Non-pigmented ciliary epithelial cell (primary cell): Measurements from ENCODE around the gene RYR1.
"Not testable (repeated sequence)": the region's sequence is repeated elsewhere in the genome, so short reads cannot be mapped to it uniquely, and the experiment has no call there.

Experiments
- DNase-seq: peaks from one replicate; pipeline ENCODE4 v3.0.0-alpha.2; 2010; ENCODE audit warnings: low read depth

The RYR1 gene

DNA sequence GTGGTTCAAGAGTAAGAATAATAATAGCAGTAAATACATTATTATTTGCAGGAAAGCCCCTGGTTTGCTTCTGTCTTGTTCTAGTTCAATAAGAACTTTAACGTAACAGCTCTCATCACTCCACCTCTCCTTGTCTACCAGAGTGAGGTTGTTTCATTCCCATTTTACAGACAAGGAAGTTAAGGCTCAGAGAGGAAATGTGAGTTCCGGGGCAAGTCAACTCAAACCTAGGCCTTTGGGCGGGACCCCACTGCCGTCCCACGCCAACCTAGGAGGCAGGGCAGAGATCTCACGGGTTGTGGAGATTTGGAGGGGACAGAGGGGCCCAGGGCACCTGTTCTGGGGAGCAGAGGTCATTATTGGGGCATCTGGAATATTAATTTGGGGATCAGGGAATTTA lies 182.8 kb downstream of the RYR1 start:
- no peak for DNase-seq

DNA sequence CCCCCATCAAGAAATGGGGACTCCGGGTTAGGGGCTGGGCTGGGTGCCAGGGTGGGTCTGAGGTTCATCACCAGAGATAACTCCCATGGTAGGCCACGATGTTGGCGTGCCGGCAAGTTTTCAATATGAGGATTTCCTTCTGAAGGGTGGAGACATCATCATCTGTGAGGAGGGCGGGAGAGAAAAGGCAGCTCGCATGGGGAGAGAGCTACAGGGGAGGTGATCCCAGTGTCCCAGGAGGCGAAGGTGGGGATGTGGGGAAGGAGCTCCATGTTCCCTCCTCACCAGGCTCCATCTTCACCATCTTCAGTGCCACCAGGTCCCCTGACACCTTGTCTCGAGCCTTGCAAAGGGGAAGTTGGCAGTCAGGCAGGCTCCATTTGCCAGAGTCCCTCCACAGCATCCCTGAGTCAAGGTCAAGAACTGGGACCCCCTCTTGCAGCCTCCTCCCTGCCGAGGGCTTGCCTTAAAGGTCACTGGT lies 183.8 kb downstream of the RYR1 start:
- DNase-seq, result no peak

DNA sequence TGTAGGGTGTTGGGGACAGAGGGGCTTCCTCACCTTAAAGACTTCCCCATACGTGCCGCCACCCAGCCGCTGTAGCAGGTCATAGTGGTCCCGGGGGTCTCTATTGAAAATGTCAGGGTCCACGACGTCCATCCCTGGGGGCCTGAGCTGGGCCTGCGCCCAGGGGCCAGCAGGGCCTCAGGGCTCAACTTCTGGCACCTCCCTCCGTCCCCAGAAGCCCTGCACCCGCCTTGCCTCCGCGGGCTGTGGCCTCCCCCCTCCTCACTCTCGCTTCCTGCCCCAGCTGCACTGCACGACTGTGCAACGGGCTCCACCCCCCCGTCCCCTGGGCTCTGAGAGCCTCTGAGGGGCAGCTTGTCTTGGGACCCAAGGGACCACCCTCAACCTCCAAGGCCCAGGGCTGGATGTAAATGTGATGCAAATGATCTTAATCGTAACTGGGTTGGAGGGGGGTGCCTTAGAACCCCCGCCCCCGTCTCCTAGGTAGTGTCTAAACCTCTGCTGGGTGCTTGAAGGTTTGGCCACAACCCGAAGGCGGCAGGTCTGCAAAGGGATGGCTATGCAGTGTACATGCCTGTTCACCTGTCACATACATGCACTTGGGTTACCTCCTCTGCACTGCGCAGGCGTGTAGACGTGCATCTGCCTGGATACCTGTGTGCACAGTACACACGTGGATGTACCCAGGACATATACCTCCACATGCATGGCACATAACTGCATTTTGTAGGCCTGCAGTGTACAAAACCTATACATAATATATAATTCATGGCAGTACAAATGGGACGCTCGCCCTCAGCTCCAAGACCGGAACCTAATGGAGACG lies 184.5 kb downstream of the RYR1 start, which contains the start of gene MAP4K1:
MAP4K1 (minus strand) TSS at position 190 of the 826 bp plus-strand sequence; CDS start at position 132, 58 bp downstream.
- no peak for DNase-seq

DNA sequence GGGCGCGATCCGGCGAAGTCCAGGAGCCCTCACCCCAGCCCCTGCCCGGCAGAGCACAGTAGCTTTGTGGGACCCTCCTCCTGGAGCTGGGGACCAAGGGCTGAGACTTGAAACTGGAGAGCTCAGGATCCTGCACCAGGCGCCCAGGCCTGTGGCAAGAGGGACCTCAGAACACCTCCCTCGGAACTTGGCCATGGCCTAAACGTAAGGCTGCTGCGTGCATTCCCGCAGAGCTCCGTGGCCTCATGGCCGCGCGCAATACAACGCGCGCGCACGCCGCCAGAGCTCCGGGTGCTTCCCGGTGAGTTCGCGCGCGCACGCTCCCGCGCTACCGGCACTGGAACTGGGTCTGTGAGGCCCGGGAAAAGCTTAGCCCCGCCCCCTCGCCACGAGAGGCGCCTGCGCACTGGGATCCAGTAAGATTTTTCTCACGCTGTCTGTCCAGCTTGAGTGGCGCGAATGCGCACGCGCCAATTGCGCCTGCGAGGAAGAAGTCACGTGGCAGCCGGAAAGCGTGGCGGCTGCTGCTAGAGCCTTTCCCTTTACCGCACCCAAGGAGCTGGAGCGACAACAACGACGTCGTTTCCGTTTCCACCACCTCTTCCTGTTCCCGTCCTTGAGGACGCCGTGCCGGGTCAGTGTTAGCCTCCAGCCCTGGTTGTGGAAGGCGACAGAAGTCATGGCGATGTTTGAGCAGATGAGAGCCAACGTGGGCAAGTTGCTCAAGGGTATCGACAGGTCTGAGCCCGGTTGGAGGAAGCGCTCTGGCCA lies 185.3 kb downstream of the RYR1 start, which contains the start of gene EIF3K:
EIF3K (plus strand) TSS at position 599 of the 771 bp plus-strand sequence; CDS start at position 680, 81 bp downstream.
- DNase-seq, result peak; percentile 90

DNA sequence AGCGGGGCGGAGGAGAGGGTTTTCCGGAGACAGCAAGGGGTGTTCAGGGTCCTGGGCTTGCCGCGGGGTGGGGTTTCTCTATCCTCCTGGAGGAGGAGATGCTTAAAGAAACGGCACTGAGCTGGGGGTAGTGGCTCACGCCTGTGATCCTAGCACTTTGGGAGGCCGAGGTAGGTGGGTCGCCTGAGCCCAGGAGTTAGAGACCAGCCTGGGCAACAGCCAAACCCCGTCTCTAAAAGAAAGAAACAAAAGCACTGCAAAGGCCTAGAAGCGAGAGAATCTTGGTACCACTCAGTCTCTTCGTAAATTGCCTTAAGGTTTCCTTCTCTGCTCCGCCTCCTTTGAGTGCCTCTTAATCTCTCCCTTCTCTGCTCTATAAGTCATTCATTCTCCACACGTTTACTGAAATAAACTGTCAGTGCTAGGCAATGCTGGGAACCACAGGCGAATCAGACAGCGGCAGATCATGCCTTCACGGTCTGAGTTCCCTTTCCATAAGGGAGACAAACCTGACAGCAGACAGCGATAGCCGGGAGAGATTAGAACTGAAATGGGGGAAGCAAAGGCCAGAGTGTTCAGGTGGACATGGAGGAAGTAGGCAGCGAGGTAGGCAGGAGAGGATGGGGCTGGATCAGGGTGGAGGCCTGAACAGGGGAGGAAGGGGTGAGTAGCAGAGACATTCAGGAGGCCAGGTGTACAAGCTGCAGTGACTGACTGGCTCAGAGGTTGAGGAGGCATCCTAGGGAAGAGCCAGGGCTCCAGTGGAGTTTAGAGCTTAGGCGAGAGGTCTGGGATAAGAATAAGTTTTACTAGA lies 186.1 kb downstream of the RYR1 start:
- no peak for DNase-seq

DNA sequence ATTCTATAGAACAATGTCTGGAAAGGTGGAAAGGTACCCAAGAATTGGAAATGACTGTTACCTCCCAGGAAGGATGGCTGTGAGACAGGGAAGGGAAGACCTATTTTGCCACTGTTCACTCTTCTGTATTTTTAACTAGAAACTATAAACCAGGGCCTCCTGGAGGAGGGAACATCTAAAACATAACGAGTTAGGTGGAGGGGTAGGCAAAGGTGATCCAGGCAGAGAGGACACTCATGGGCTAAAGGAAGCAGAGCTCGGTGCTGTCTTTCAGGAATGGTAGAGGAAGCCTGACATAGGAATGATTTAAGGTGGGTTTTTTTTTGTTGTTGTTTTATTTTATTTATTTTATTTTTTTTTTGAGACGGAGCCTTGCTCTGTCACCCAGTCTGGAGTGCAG lies 191.3 kb downstream of the RYR1 start:
- no peak for DNase-seq

DNA sequence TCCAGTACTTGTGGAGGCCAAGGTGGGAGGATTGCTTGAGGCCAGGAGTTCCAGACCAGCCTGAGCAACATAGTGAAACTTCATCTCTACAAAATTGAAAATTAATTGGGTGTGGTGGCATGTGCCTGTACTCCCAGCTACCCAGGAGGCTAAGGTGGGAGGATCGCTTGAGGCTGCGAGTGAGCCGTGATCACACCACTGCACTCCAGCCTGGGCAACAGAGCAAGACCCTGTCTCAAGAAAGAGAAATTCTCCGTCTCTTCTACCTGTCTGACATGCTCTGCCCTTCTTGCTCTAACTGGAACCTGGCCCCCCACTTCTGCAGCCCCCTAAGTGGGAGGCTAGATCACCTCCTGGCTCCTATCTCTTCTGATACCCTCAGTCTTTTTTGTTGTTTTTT lies 192.9 kb downstream of the RYR1 start:
- DNase-seq, result no peak

DNA sequence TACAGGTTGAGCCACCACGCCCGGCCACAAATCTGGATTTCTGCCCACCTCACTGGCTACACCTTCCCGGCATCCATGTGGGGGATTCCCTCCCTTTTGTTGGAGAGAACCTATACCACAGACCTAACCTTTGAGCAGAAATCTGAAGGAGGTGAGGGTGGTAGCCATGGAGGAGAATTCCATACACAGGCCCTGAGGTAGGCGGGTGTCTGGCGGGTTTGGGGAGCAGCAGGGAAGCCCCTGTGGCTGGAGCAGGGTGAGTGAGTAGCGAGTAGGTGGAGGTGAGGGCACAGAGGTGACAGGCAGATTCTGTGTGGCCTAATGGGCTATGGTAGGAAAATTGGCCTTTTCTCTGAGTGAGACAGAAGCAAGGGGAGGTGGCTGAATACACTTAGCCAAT lies 196.1 kb downstream of the RYR1 start:
- no peak for DNase-seq

DNA sequence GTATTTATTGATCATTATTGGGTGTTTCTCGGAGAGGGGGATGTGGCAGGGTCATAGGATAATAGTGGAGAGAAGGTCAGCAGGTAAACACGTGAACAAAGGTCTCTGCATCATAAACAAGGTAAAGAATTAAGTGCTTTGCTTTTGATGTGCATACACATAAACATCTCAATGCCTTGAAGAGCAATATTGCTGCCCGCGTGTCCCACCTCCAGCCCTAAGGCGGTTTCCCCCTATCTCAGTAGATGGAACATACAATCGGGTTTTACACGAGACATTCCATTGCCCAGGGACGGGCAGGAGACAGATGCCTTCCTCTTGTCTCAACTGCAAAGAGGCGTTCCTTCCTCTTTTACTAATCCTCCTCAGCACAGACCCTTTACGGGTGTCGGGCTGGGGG lies 197.8 kb downstream of the RYR1 start:
- not testable (repeated sequence) for DNase-seq

DNA sequence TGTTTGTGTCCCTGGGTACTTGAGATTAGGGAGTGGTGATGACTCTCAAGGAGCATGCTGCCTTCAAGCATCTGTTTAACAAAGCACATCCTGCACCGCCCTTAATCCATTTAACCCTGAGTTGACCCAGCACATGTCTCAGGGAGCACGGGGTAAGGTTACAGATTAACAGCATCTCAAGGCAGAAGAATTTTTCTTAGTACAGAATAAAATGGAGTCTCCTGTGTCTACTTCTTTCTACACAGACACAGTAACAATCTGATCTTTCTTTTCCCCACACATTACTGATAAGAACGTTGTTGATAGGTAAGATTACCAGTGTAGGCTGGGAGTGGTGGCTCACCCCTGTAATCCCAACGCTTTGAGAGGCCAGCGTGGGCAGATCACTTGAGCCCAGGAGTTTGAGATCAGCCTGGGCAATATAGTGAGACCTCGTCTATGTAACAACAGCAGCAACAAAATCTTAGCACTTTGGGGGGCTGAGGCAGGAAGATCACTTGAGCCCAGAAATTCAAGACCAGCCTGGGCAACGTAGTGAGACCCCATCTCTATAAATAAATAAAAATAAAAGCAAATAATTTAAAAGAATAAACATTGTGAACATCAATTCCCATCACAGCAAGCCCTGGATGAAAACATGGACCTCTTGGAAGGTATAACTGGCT lies 198.5 kb downstream of the RYR1 start:
- not testable (repeated sequence) for DNase-seq

DNA sequence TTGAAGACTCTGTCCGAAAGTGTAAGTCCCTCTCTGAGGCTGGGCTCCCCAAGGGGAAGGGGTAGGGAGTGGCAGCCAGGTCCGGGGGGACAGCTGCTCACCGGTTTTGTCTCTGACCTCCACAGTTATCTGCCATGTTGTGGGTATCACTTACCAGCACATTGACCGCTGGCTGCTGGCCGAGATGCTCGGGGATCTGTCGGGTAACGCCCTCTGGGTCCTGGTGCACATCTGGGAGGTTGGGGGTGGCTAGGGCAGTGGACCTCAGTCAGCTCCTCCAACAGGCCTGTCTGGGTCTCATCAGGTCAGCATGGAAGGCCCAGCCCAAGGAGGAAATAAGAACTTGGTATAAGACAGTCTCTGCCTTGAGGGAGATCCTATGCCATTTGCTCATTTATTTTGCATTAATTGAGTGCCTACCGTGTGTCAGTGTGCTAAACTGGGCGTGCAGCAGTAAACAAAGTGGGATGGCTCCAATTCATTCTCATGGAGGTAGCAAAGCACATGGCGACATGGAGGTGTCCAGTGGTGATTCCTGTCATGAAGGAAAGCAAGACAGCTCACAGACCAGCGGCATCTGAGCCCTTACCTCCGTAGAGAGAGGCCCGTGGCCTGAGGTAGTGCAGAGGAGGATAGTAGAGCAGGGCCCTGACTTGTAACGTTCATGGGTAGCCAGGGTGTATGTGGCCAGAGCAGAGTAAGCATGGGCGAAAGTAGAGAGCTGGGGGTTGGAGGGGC lies 199.2 kb downstream of the RYR1 start:
- DNase-seq, result no peak

DNA sequence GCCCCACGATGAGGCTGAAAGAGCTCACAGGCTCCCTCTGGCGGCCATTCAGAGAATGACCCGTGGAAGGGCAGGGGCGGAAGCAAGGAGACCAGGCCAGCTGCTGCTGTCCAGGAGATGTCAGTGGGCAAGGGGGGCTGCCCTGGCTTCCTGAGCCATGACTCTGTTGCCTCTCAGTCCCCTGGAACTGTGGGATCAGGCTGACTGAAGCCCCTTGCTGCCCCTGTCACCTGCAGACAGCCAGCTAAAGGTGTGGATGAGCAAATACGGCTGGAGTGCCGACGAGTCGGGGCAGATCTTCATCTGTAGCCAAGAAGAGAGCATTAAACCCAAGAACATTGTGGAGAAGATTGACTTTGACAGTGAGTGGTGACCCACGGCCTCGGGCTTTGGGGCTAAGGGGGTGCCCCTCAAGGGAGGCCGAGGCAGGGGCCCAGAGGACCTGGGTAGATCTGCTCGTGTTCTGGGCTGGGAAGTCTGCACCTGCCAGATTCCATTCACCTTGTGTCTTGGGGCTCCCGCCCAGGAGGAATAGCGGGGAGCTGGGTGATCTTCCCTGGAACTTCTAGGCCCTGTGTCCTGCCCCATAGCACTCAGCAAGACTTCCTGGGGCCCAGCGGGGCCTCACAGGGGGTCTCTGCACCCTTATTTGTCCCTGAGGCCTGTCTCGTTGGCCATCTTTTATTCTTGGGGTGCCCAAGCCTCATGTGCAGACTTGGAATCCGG lies 201.4 kb downstream of the RYR1 start:
- no peak for DNase-seq

DNA sequence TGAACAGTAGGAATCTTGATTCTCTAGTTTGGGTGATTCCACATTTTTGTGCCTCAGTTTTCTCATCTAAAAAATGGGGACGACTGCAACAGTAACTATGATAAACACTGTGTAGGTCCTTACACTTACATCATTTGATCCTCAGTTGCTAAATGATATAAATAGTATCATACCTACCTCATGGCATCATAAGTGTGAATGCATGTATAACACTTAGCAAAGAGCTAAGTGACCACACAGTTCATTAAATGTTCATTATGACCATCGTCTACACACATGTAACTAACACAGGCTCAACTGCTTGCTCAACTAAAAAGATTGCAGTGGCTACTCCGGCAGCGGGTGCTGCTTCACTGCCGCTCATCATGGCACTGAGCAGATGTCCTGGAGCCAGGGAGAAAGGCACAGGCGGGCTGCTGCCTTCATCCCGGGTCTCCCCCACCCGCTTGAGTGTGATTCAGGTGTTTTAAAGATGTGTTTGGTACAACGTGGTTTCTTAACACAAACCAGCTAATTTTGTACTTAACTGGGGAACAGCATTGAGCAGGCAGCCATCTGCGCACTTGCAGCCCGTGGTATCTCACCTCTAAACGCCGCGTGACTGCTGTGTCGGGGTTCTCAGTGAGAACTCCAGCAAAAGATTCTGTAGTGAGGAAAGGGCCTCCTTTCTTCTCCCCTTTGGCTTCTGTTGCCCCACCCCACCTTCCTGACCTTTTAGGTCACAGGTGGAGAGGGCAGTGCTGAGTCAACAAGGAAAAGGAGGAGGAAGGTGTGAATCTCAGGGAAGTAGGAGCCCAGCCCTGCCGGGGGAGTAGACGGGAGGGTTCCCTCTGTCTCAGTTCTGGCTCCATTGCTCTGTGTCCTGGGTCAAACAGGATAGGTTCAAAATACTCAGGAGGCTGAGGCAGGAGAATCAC lies 202.2 kb downstream of the RYR1 start:
- DNase-seq, result no peak
